Choroid plexus epithelial cell (primary cell): Measurements from ENCODE around the gene CSF1.

ENCODE experiments used
- DNase-seq: peaks from one replicate; pipeline ENCODE4 v3.0.0-alpha.2; 2010; ENCODE audit warnings: low read depth
- H3K4me3 ChIP-seq: 2 replicates; pipeline ENCODE4 v1.5.1; 2011; ENCODE audit warnings: low read depth, mild to moderate bottlenecking, control low read depth, low read length, moderate library complexity
- TF ChIP-seq, protein P1 (sequence below): conservative IDR thresholded peaks from 2 replicates; pipeline ENCODE4 v1.5.1; 2011; ENCODE audit warnings: low read depth, mild to moderate bottlenecking, control low read depth, inconsistent platforms, low read length, moderate library complexity

Gene CSF1

DNA sequence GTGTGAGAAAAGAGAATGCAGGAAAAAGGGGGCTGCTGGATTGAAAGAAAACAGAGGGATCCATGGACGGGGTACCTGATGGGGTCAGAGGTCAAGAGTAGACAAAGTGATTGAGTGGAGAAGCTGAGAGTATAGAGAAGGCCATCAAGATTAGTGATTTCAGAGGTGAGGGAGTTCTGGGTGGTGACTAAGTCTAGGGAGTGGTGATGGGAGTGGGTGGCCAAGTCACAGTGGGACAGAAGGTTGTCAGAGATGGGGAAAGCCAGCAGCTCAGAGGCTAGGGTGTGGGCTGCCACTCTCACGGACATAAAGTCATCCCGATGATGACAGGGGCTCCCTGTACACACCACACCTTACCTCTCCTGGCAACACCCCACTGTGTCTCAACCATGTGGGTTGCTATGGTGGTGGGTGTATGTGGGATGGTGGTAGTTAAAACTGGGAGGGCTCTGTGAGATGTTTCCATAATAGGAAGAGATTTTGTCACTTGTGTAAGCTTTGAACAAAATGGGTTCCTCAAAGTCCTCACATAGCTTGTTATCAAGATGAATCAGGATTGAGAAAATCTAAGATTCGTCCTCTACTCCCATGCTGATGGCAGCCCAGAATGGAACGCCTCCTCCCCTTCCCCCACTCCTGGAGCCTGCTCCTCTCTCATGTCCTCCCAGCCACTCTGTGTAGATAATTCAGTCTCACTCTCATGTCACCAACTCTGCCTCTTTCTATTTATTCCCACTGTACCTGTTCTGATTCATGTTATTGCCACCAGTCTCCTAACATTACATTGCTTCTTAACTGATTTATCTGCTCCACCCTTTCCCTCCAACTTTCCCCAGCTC lies 20.3 kb upstream of the CSF1 start:
- no peak for DNase-seq
- no peak overlapping the region for H3K4me3 ChIP-seq
- TF ChIP-seq, protein P1, sequence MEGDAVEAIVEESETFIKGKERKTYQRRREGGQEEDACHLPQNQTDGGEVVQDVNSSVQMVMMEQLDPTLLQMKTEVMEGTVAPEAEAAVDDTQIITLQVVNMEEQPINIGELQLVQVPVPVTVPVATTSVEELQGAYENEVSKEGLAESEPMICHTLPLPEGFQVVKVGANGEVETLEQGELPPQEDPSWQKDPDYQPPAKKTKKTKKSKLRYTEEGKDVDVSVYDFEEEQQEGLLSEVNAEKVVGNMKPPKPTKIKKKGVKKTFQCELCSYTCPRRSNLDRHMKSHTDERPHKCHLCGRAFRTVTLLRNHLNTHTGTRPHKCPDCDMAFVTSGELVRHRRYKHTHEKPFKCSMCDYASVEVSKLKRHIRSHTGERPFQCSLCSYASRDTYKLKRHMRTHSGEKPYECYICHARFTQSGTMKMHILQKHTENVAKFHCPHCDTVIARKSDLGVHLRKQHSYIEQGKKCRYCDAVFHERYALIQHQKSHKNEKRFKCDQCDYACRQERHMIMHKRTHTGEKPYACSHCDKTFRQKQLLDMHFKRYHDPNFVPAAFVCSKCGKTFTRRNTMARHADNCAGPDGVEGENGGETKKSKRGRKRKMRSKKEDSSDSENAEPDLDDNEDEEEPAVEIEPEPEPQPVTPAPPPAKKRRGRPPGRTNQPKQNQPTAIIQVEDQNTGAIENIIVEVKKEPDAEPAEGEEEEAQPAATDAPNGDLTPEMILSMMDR: no peak

DNA sequence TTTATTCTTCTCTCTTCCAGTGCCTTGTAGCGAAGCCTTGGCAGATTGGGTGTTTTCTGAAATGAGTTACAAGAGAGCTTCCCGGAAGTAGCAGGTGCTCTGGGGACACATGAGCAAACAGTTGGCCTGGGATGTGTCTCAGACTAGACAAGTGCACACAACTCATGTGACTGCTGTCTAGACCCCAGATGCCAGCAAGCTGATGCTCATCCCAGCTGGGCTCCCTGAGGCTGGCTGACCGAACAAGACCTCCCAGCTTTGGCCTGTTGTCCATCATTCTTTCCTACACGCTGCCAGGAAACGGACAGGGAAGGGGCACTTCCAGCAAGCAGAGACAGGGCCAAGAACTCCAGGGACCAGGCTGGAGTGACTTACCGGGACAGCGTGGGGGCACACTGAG lies 18.7 kb upstream of the CSF1 start:
- DNase-seq: no peak
- TF ChIP-seq, protein P1: no peak
- no peak overlapping the region for H3K4me3 ChIP-seq

DNA sequence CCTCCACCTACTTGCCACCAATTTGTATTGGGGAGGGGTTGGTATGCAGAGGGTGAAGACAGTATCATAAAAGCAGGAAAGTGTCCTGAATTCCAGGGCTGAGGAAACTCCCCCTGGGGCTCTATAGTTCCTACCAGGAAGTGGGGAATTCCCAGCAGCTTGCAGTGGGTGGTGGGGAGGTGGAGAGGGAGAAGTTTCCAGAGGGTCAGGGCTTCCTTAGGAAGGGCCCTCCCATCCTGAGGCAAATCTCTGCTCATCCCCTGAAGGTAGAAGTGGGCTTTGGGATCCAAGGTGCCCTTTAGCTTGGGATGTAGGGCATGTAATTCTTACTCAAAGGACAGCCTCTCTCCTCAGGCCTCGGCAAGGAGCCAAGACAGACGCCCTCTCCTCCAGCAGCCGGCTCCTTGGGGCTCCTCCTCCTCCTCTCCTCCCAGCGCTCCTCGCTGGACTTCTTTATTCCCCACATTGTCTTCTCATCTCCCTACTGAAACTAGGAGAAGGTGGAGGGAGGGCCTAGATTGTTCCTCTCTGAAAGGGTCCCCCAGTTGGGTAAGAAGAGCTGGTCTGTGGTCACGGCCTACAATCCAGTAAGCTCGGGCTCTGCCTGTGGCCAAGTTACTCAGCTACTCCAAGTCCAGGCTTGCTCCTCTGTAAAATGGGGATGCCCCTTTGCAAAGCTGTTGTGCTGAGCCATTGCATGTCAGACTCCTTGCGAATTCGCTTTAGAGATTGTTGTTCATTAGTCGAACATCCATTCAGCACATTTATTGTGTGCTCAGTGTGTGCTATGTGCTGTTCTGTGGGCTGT lies 17.9 kb upstream of the CSF1 start:
- no peak overlapping the region for H3K4me3 ChIP-seq
- TF ChIP-seq, protein P1: no peak
- DNase-seq: peak; percentile 31

DNA sequence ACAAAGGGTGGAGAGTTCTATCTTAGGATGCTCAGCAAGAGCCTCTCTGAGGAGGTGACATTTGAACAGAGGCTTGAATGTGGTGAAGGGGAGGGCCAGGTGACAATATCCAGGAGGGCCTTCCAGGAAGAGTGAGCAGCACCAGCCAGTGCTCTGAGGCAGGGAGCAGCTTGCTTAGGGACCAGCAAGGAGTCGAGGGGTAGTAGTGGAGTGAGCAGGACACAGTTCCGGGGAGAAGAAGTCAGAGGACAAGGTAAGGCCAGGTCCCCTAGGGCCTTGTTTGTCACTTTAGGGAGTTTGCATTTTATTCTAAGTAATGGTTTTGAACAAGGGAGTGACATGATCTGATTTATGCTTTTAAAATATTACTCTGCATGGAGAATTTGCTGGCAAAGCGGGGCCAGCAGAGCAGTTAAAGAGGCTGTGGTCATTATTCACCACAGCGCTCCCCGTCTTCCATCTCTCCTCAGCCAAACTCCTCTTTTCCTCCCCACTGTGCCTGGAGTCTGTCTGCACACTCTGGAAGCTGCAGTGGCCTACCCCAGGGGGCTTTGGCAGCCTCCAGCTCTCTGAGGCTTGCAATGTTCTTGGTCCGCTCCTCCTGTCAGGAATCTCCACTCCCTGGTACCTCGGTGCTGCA lies 17.0 kb upstream of the CSF1 start:
- DNase-seq: no peak
- H3K4me3 ChIP-seq: no peak overlapping the region
- TF ChIP-seq, protein P1: no peak

DNA sequence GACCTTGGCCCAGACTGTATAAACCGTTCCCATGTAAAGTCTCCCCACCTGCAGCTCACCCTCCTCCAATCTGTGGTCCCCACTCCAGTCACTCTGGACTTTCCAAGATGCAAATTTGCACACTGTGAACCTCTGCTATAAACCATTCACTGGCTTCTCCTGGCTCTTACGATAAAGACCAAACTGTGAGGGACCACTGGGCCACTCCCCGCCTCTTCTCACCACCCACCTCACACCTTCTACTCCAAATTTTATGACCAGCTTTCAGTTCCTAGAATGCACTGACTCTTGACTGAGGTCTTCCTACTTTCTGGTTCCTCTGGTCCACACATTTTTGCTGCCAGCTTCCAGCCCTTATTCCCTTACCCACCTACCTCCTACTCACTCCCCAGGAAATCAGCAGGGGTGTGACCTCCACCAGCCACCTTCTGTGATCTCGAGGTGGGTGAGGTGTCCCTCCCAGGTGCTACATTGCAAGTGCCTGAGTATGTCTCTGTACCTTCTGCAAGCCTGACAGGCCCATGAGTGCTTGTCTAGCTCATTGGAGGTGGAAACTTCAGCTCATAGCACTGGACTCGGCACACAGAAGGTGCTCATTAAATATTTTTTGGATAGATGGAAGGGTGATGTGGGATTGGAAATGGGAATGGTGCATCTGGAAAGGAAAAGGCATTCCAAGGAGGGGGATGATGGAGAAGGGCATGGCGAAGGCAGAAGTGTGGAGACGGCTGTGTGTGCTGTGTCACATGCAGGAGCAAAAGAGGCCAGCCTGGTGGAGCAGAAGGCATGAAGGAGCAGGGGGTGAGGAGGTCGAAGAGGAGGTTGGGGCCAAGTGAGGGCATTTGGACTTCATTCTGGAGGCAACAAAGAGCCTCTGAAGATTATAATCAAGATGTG lies 15.6 kb upstream of the CSF1 start:
- H3K4me3 ChIP-seq: no peak overlapping the region
- no peak for DNase-seq
- TF ChIP-seq, protein P1: no peak

DNA sequence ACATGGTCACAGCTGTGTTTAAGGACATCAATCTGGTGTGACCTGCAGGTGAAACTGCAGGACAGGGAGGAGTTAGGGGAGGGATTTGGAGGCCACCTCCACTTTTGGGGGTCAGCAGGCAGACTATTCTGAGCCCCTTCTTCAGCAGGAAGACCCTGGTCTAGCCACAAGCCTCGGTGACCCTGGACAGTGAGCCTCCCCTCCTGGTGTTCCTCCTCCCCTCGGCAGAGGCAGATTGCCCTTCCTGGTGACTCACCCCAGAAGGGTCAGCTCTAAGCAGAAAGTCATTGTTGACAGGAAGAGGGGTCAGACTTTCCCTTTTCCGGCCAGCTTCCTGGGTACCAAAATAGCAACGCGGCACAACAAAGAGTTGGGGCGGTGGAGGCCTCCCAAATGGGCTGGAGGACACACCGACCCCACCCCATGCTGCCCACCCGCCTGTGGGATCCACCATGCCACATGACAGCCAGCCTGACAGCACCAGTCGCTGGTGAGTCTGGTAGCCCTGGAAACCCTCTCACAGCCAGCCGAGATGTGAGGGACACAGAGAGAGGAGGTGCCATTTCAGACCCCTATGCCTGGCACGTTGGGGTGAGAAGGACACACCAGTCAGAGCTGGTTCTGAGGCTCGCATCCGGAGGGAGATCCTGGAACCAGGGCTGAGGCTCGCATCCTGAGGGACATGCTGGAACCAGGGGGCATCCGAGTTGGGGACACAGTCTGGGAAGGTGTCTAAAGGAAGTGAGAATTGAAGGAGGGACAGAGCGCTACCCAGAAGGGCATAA lies 14.7 kb upstream of the CSF1 start:
- H3K4me3 ChIP-seq: no peak overlapping the region
- TF ChIP-seq, protein P1: no peak
- peak; percentile 56 for DNase-seq
